SK-N-MC (cell line): ENCODE measurements around the gene CAMKMT.

ENCODE experiments used
- DNase-seq: peaks from one replicate; pipeline ENCODE4 v3.0.0-alpha.2; 2011; ENCODE audit warnings: low read depth, low spot score
- H3K27ac ChIP-seq: fragments of 200-600 bp; sonication (generic); 2 replicates; pipeline ENCODE4 v1.5.1; 2016; ENCODE audit warnings: mixed run types
- H3K36me3 ChIP-seq: fragments of 200-600 bp; sonication (generic); 2 replicates; pipeline ENCODE4 v1.6.1; 2017; ENCODE audit warnings: antibody characterized with exemption, low read length, mixed read lengths; ENCODE audit not compliant: insufficient read depth
- H3K4me3 ChIP-seq: fragments of 200-600 bp; sonication (generic); 2 replicates; pipeline ENCODE4 v1.5.1; 2016
- H3K9ac ChIP-seq: fragments of 200-600 bp; sonication (generic); 2 replicates; pipeline ENCODE4 v1.8.0; 2017; ENCODE audit warnings: mixed run types, mixed read lengths; ENCODE audit not compliant: insufficient read length
- H3K9me3 ChIP-seq: fragments of 200-600 bp; sonication (generic); 2 replicates; pipeline ENCODE4 v1.6.1; 2017; ENCODE audit warnings: low read depth, mild to moderate bottlenecking, antibody characterized with exemption, low read length, moderate library complexity, mixed read lengths
- EZH2 ChIP-seq: fragments of 200-600 bp; sonication (generic); IDR thresholded peaks from one replicate; pipeline ENCODE4 v1.6.1; 2017; ENCODE audit warnings: antibody characterized with exemption
- FOXP2 ChIP-seq: optimal IDR thresholded peaks from 2 replicates; pipeline ENCODE3; 2011; ENCODE audit warnings: mild to moderate bottlenecking, moderate library complexity; ENCODE audit not compliant: insufficient read depth; ENCODE audit errors: extremely low read length, control extremely low read depth
- POLR2AphosphoS5 ChIP-seq: IDR thresholded peaks from 2 replicates; pipeline ENCODE4 v1.6.1; 2012; ENCODE audit warnings: mild to moderate bottlenecking, low read depth, low read length, borderline replicate concordance

CAMKMT gene

DNA sequence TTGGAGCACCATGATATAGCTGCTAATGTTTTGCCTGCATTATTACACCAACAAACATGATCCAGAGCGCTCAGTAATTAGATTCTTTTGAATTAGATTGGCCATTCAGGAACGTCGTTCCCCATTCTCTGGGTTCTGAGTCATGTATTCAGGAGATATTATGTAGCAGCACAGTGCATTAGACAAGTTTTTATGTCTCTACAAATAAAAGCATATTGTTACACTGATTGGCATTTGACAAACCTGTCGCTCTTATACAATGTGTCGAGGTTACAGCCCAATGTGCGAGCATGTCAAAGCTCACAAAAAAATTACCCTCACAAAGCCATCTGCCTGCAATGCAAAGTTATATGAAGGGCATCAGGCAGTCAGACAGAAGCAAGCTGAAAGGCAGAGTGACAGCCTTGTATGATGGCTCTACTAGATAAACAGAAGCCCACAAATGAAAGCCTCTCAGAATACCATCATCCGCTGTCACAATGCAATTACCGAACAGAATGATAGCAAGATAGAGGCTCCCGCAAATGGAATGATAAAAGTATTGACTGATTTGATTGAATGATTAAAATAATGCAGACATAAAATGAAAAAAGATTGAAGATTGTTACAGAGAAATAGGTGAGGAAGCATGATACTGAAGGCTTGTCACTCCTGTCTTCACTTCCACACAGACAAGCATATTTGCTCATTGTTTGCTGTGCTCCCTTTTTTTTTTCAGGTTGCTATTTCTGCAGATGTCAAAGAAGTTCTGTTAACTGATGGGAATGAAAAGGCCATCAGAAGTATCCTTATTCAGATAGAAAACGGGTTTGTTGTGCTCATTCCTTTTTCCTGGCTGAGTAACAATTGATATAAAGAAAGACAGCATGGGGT, 345.2 kb downstream of the CAMKMT start:
- DNase-seq = no peak
- Histone ChIP-seq H3K27ac (no peak overlapping the region), H3K9ac (no peak overlapping the region), H3K9me3 (no peaks in the 10 kb centered on the region), H3K36me3 (no peaks in the 10 kb centered on the region), H3K4me3 (no peak overlapping the region)
- TF ChIP-seq POLR2AphosphoS5 = no peak
- TF ChIP-seq FOXP2 = no peak
- TF ChIP-seq EZH2 = no peak

- no peak for TF ChIP-seq EZH2
- no peak for TF ChIP-seq FOXP2
- TF ChIP-seq POLR2AphosphoS5 = no peak
- Histone ChIP-seq H3K27ac (no peak overlapping the region), H3K36me3 (no peaks in the 10 kb centered on the region), H3K9ac (no peak overlapping the region), H3K4me3 (no peak overlapping the region), H3K9me3 (no peaks in the 10 kb centered on the region)
- no peak for DNase-seq
Observed at GRCh38 chr2:44707945-44708660, 346.4 kb downstream of the CAMKMT start.

DNA sequence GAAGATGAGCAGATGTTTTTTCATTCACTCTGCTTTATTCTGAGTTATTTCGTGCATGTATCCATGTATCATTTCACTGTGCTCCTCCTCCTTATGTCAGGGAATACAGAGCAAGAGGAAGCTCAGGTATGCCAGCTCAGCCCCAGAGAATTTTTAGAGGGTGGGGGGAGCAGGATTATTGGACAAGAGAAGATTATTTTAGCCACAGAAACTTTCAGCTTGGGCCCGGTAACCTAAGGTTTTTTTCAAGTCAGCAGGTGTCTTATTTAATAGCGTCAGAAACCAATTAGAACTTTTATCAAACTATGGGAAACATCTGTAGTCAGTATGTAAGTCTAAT, 346.9 kb downstream of the CAMKMT start:
- no peaks in the 10 kb centered on the region for H3K9me3 ChIP-seq
- H3K27ac ChIP-seq = no peak overlapping the region
- TF ChIP-seq EZH2 = no peak
- TF ChIP-seq POLR2AphosphoS5 = no peak
- TF ChIP-seq FOXP2 = no peak
- no peak overlapping the region for H3K9ac ChIP-seq
- no peak for DNase-seq
- no peaks in the 10 kb centered on the region for H3K36me3 ChIP-seq
- no peak overlapping the region for H3K4me3 ChIP-seq

- Histone ChIP-seq H3K36me3 (no peaks in the 10 kb centered on the region), H3K9ac (no peak overlapping the region), H3K4me3 (no peak overlapping the region), H3K27ac (no peak overlapping the region), H3K9me3 (no peaks in the 10 kb centered on the region)
- TF ChIP-seq POLR2AphosphoS5 (no peak), EZH2 (no peak), FOXP2 (no peak)
- no peak for DNase-seq
Observed at GRCh38 chr2:44713170-44713569, 351.4 kb downstream of the CAMKMT start.

DNA sequence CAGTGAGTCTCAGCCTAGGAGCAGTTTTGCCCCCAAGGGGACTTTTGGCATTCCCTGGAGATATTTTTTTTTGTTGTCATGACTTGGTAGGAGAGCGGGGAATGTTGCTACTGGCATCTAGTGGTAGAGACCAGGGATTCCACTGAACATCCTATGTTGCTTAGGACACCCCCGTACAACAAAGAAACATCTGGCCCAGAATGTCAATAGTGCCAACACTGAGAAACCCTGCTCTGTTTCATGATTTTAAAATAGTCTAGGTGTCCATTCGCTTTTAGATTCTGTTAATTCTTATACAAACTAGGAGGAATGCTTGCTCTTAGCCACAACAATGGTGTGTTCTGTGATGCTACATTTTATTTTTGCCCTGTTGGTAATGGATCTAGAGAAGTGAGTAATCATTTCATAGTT, 353.9 kb downstream of the CAMKMT start:
- no peak overlapping the region for H3K9ac ChIP-seq
- TF ChIP-seq FOXP2 = no peak
- TF ChIP-seq POLR2AphosphoS5 = no peak
- TF ChIP-seq EZH2 = no peak
- H3K4me3 ChIP-seq = no peak overlapping the region
- no peaks in the 10 kb centered on the region for H3K36me3 ChIP-seq
- DNase-seq = peak; percentile 26
- H3K27ac ChIP-seq = no peak overlapping the region
- H3K9me3 ChIP-seq = no peaks in the 10 kb centered on the region

DNA sequence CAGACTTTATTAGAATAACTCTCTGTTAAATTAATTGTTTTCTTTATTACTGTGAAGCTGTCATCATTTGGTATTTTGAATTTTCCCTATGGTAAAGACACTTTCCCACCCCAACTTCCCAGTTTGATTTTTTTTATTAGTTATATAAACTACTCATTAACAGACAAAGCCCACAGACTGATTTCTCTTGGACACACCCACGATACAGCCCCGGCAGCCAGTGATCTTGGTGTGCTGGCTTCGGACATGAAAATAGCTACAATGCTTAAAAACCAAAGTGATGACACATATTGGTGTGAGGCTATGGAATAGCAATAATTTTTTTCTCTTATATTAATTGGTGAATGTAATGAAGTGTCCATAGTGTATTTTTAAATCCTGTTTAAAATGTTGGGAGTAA, 354.4 kb downstream of the CAMKMT start:
- TF ChIP-seq FOXP2 (no peak), POLR2AphosphoS5 (no peak), EZH2 (no peak)
- Histone ChIP-seq H3K36me3 (no peaks in the 10 kb centered on the region), H3K4me3 (no peak overlapping the region), H3K9ac (no peak overlapping the region), H3K27ac (no peak overlapping the region), H3K9me3 (no peaks in the 10 kb centered on the region)
- DNase-seq = no peak

DNA sequence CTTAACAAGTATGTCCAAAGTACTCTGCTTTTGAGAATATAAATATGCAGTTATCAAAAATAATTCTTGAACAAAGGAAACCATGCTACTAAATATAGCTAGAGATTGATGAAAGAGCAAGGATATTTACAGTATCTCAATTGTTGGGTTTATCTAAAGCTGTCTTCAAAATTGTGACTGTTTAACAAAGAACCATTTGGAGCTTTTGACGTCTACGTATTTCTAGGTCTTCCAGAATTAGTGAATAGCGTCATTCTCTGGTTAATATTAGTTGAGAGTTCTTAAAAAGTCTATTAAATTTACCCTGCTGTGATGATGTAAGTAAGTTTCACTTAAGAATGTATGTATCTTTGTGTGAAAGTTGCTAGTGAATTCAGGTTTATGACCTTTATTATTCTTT, 356.7 kb downstream of the CAMKMT start:
- DNase-seq = no peak
- Histone ChIP-seq H3K36me3 (no peaks in the 10 kb centered on the region), H3K4me3 (no peak overlapping the region)

DNA sequence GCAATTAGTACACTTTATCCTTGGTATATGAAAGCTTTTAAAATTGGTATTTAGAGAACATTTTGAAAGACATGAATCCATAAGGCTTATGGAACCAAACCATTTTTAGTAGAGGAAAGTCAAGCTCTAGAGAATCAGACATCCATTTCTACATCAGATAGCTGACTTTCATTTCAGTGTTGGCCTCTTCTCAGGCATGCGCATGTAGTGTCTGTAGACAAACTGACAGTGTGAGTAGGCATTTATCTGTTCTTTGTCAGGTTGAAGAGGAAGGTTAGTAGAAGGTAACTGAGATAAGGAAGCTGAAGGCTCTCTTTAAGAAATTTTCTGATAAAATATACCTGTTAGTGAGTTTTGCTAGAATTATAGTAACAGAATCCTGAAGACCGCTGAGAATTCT, 357.8 kb downstream of the CAMKMT start:
- Histone ChIP-seq H3K4me3 (no peak overlapping the region), H3K9me3 (no peaks in the 10 kb centered on the region), H3K36me3 (no peaks in the 10 kb centered on the region), H3K27ac (no peak overlapping the region), H3K9ac (no peak overlapping the region)
- TF ChIP-seq EZH2 = no peak
- no peak for TF ChIP-seq POLR2AphosphoS5
- TF ChIP-seq FOXP2 = no peak
- no peak for DNase-seq

More for the DNA sequence above, 356.7 kb downstream of the CAMKMT start:
- Histone ChIP-seq H3K9me3 (no peaks in the 10 kb centered on the region), H3K9ac (no peak overlapping the region), H3K27ac (no peak overlapping the region)
- TF ChIP-seq POLR2AphosphoS5 (no peak), EZH2 (no peak), FOXP2 (no peak)

GRCh38 chr2:44722026-44722625, 360.4 kb downstream of the CAMKMT start:
- no peak overlapping the region for H3K9ac ChIP-seq
- H3K9me3 ChIP-seq = no peaks in the 10 kb centered on the region
- H3K27ac ChIP-seq = no peak overlapping the region
- no peak for DNase-seq
- no peaks in the 10 kb centered on the region for H3K36me3 ChIP-seq
- no peak for TF ChIP-seq FOXP2
- TF ChIP-seq EZH2 = no peak
- TF ChIP-seq POLR2AphosphoS5 = no peak
- H3K4me3 ChIP-seq = no peak overlapping the region
